Fibroblast of villous mesenchyme (primary cell): ENCODE measurements around the gene IL25. TPM values are rescaled to one million over a fixed set of nuclear protein-coding genes. Genes with fewer than 3 reads are reported as not detected.
A peak's percentile ranks its signal among the peaks of the same experiment; 100 is the strongest.

Experiments used
- DNase-seq: peaks from one replicate; pipeline ENCODE4 v3.0.0-alpha.2; 2010; ENCODE audit warnings: low read depth
- H3K4me3 ChIP-seq: 2 replicates; pipeline ENCODE4 v1.5.1; 2011; ENCODE audit warnings: low read depth, mild to moderate bottlenecking, low read length
- total RNA-seq: library from RNA; depleted of rRNA; stranded (reverse); fragments of >200 nt; gene quantifications from 2 replicates; pipeline ENCODE4 v1.2.3, GENCODE V29; 2012
- TF ChIP-seq, protein P1 (sequence below): IDR thresholded peaks from 2 replicates; pipeline ENCODE4 v1.5.1; 2012; ENCODE audit warnings: low read depth, mild to moderate bottlenecking, low read length; ENCODE audit not compliant: insufficient read depth

The IL25 gene
- total RNA-seq, 1 donor = not detected

DNA sequence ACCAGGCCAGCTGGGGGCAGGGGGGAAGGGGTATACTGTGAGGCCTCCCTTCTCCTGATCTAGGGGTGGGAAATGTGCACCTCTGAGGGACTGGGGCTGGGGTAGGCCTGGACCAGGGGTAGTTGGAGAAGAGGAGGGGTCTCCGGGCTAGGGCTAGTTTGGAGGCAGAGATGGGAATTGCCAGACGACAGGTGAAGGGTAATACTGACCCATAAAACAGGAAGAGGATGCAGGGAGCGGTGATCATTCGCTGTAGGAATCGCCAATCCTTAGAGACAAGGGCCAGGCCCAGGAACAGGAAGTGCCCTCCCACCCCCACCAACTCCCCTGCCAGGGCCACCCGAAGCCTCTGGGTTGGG lies 24.3 kb upstream of the IL25 start:
- TF ChIP-seq, protein P1, sequence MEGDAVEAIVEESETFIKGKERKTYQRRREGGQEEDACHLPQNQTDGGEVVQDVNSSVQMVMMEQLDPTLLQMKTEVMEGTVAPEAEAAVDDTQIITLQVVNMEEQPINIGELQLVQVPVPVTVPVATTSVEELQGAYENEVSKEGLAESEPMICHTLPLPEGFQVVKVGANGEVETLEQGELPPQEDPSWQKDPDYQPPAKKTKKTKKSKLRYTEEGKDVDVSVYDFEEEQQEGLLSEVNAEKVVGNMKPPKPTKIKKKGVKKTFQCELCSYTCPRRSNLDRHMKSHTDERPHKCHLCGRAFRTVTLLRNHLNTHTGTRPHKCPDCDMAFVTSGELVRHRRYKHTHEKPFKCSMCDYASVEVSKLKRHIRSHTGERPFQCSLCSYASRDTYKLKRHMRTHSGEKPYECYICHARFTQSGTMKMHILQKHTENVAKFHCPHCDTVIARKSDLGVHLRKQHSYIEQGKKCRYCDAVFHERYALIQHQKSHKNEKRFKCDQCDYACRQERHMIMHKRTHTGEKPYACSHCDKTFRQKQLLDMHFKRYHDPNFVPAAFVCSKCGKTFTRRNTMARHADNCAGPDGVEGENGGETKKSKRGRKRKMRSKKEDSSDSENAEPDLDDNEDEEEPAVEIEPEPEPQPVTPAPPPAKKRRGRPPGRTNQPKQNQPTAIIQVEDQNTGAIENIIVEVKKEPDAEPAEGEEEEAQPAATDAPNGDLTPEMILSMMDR = no peak
- H3K4me3 ChIP-seq = no peak overlapping the region
- DNase-seq = no peak

DNA sequence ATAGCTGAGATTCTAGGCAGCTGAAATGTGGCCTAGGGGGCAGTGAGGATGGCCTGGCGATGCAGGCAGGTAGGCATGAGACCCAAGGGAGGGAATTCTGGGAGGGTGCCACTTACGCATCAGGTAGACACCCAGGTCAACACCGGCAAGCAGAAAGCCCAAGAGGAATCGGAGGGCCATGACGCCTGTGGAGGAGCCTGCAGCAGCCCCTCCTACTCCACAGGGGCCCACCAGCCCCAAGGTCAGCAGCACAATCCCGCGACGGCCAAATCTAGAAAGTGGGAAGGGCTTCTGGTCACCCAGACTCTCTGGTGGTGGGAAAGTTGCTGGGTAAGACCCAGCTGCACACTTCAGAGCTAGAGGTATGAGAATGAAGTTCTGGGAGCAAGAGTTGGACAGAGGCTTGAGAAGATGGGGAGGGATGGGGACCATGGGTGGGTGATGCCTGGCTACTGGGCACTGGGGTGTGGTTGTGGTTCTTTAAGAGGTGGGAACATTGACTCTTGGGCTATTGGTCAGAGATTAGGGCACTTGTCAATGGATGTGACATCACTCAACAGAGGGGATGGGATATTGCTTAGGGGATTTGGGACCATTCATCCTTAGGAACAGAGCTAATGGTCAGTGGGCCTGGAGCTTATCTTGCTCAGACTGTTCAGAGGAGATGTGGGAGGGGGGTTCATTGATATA lies 23.3 kb upstream of the IL25 start:
- TF ChIP-seq, protein P1 = no peak
- no peak for DNase-seq
- H3K4me3 ChIP-seq = no peak overlapping the region

DNA sequence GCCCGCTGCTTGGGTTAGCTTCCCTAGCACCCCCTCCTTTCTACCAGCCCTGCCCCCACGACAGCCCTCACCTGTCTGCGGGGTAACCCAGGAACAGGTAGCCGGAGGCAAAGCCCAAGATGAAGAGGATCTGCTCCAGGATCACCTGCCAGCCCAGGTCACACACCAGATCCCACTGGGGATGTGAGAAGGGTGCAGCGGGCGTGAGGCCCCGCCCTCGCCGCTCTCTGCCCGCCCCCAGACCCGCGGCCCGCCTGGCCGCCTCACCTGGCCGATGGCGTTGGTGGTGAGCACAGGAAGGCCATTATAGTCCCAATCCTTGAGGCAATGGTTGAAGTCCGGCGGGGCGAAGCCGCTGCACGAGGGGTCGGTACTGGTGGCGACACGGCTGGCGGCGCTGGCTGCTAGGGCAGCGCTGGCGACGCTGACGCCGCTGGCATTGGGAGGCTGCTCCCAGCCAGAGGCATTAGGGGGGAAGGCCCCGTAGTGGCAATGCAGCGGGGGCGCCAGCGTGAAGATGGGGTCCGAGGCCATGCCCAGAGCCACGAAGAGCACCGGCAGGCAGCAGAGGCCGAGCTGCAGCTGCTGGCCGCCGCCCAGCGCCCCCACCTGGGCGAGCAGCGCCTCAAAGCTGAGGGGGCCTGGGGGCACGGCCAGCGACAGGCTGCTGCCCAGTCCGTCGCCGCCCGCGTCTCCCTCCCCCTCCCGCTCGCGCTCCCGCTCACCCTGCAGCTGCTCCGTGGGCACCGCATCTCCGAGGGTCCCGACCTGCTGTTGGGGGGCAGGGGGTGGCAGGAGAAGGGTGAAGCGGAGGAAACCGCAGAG lies 20.7 kb upstream of the IL25 start:
- H3K4me3 ChIP-seq = peak overlapping the region; percentile 69
- peak; percentile 4 for DNase-seq
- TF ChIP-seq, protein P1 = no peak

DNA sequence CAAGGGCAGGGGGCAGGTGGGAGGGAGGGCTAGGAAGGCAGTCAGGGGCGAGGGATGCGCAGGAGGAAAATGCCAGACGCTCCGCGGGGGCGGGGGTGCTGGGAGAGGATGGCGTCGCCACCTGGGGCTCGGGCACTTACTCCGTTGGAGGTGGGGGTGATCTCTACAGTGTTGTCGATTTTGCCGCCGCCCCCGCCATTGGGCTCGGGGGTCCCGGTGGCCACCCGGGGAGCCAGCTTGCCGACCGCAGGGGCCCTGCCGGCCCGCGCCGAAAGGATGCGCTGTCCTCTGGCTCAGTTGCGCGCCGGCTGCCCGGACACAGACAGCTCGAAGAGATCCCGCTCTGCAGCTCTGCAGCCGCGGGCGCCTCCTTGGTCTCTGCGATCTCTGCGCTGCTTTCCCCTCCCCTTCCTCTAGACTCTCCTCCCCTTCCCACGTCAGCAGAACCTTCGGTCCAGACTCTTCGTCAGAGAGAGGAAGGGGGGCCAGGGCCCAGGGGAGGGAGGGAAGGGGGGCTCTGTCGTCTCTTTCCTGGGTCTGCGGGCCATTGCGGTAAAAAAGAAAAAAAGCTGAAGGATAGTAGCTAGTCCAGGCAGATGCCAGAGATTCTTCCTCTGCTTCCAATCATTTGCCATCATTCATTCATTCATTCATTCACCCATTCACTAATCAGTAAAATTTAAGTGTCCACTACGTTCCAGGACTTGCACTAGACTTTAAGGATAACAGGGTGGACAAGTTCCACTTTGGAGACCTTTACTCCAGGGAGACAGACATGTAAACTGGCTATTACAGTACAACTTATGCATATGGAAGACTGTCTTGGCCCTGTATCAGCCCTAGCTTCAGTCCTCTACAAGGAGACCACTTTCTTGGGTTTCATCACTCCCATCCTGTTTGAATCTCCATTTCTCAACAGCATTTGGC lies 19.8 kb upstream of the IL25 start, which contains the start of gene SLC22A17:
Gene SLC22A17 (minus strand): TSS at position 382 of the 927 bp plus-strand sequence.
- H3K4me3 ChIP-seq = peak within 1 kb of the TSS; percentile 69
- TF ChIP-seq, protein P1 = peak; percentile 27
- DNase-seq = peak; percentile 91

DNA sequence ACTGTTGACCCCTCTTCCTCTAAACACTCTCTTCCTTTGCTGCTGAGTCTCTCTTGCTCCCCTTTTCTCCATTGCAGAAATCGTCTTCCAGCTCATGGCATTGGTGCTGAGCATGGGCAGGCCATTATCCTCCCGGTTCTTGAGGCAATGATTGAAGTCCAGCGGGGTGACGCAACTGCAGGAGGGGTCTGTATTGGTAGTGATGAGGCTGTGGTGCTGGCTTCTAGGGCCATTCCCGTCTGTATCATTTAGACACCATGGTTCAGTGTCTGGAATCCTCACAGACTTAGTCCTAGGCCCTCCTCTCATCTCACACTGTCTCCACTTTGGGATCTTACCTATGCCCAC lies 19.2 kb upstream of the IL25 start:
- DNase-seq = no peak
- TF ChIP-seq, protein P1 = no peak
- no peak overlapping the region for H3K4me3 ChIP-seq

DNA sequence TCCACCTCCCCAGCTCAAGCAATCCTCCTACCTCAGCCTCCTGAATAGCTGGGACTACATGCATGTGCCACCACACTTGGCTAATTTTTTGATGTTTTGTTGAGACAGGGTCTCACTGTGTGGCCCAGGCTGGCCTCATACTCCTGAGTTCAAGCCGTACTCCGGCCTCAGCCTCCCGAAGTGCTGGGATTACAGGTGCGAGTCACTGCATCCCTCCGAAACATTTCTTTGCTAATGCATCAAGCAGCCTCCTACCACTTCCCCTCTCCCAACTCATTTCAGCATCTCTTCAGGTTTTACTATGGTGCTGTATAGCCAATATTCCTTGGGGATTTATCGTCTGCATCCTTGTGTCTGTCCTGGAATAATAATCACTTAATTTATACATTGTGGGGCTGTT lies 17.6 kb upstream of the IL25 start:
- no peak overlapping the region for H3K4me3 ChIP-seq
- TF ChIP-seq, protein P1 = no peak
- no peak for DNase-seq
